ENCODE results near the gene CYP2D6.
"Not testable (repeated sequence)": the region's sequence is repeated elsewhere in the genome, so short reads cannot be mapped to it uniquely, and the experiment has no call there.

Gene CYP2D6

DNA sequence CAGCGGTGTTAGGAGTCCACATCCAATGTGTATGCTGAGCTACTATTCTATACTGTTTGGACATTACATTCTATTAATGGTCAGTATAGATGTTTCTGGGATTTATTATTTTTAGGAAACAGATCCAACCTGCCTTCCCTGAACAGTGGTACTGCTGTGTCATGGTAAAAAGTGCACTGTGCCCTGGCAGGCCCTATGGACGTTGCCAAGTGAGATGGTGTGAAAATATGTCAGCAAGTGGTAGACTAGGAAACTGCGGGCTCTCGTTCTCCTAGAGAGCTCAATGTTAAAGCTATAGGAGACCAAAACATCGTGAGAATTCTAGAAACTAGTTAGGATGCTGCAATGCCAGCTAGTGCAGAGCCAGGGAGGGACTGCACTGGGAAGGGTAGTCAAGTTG, 26.0 kb upstream of the CYP2D6 start:
- DNase-seq: no peak

DNA sequence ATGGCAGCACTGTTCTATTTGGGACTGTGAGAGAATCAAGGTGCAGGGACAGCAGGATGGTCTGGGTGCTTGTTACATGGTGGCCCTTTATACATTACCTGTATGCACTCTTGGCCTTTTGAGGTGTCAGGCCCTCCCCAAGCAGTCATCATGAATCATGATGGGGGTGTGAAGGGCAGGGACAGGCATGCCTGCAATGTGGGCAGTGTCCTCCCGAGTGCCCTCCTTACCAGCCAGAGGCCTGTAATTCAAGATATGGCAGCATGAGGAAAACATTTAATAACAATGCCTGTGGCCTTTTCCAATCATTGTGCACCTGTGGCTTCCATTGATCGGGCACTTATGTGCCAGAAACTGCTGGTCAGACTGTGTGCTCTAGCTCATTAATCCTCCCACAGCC, 25.5 kb upstream of the CYP2D6 start:
- DNase-seq: no peak

DNA sequence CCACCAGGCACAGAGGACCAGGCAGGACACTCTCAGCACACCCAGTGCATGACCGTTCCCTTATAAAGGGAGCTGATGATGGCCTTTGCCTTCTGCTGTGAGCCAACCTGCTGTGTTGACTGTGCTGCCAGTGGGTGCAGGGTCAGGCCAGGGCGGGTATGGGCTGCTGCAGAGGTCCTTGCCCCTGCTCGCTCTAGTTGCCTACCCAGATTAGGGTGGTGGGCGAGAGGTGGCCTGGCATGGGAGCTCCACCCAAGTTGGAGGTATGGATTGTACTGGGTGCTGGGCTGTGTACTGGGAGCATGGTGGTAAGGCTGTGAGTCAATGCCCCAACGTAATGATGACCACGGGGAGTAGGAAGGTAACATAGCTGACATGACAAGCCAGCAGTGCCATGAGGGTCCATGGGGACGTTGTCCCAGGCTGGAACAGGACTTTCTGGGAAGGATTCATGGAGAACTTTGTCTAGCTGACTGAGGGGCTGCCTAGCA, 24.5 kb upstream of the CYP2D6 start:
- no peak for DNase-seq

DNA sequence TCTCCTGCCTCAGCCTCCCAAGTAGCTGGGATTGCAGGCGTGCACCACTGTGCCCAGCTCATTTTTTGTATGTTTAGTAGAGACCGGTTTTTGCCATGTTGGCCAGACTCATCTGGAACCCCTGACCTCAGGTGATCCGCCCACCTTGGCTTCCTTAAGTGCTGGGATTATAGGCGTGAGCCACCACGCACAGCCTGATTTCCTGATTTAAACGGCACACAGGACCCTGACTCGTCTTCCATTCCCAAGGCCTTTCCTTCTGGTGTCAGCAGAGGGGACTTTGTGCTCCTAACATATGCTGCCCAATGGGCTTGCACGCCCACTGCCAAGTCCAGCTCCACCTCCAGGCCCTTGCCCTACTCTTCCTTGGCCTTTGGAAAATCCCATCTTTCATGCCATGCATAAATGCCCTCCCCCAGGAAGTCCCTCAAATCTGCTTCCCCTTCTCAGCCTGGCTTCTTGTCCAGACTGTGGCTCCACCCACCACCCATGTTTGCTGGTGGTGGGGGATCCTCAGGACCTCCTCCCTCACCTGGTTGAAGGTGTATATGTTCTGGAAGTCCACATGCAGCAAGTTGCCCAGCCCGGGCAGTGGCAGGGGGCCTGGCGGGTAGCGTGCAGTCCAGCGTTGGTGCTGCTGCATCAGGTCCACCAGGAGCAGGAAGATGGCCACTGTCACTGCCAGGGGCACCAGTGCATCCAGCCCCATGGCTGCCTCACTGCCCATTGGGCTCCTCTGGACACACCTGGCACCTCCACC, 23.9 kb upstream of the CYP2D6 start:
- no peak for DNase-seq

DNA sequence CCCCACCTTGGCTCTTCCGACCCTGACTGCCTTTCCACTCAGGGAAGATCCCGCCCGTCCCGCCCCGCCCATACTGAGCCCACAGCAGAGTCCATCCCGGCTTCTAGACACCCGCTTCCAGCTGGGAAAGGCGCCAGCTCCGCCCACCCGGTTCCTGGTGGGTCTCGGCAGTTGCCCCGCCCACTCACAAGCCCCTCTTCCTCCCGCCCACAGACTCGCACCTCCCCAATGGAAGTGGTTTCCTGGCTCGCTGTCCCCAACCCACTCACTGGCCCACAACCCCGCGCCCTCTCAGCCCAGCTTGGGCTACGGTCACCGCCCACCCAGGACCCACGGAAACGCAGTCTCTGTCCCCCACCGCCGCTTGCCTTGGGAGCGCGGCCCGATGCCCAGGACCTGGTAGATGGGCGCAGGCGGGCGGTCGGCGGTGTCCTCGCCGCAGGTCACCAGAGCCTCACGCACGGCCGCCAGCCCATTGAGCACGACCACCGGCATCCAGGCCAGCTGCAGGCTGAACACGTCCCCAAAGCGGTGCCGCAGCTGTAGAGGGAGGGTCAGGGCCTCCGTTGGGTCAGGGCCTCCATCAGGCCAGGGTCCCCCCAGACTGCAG, 22.2 kb upstream of the CYP2D6 start:
- DNase-seq: no peak

DNA sequence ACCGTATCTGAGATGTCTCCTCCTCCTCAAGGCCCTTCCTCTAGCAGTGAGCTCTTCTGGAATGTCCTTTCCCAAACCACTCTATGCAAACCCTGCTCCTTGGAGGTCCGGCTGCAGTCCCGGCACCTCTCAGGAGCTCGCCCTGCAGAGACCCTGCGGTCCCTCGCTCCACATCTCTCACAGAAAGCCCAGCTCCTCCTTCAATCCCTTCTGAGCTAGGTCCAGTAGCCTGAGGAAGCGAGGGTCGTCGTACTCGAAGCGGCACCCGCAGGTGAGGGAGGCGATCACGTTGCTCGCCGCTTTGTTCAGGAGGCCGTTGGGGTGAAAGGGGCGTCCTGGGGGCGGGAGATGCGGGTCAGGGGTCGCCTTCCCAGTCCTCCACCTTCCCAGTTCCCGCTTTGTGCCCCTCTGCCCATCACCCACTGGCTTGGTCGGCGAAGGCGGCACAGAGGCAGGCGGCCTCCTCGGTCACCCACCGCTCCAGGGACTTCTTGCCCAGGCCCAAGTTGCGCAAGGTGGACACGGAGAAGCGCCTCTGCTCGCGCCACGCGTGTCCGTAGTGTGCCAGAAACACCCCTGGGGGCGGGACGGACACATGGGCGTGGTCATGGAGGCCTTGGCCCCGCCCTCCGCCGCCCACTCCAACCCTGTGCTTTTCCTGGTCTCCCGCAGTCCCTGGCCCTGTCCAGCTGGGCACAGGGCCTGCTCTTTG, 21.5 kb upstream of the CYP2D6 start:
- DNase-seq: no peak

DNA sequence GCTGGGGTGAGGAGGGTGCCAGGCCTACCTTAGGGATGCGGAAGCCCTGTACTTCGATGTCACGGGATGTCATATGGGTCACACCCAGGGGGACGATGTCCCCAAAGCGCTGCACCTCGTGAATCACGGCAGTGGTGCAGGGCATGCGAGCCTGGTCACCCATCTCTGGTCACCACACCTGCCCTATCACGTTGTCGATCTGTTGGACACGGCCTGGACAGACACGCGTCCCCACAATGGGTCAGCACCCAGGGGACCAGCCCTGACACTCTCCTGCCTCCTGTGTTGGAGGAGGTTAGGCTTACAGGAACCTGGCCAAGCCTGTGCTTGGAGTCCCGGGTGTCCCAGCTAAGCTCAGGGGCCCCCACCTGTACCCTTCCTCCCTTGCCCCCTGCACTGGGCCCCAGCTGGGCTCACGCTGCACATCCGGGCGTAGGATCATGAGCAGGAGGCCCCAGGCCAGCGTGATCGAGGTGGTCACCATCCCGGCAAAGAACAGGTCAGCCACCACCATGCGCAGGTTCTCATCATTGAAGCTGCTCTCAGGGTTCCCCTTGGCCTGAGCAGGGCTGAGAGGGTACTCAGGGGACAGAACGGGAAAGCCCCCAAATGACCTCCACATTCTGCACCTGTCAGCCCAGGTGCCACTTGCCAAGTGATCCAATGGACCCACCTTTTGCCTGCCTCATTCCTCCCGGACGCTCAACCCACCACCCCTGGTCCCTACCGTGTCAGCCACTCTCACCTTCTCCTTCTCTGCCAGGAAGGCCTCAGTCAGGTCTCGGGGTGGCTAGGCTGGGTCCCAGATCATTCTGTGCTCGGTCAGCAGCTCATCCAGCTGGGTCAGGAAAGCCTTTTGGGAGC, 20.3 kb upstream of the CYP2D6 start:
- no peak for DNase-seq

DNA sequence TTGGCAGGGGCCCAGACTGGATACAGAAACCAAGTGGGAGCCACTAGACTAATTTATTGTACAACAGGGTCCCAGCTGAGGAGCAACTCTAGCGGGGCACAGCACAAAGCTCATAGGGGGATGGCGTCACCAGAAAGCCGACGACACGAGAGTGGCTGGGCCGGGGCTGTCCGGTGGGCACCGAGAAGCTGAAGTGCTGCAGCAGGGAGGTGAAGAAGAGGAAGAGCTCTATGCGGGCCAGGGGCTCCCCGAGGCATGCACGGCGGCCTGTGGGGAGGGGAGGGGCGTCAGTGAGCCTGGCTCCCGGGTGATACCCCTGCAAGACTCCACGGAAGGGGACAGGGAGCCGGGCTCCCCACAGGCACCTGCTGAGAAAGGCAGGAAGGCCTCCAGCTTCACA, 19.2 kb upstream of the CYP2D6 start:
- DNase-seq: not testable (repeated sequence)

DNA sequence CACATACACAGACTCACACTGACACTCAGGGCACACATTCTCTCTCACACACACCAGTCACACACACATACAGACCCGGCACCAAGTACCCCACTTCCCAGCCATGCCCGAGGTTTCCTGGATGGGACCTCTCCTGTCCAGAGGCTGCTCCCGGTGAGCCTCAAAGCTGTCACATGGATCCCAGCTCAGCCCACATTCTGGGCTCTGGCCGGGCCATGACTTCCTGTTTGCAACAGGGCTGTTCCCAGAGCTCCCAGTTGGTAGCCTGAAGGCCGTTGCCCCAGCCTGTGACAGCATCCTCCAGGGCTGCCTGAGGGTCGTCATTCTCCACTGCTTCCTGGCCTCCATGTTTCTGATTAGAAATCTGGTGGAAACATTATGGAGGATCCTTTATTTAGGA, 14.6 kb upstream of the CYP2D6 start:
- DNase-seq: no peak

DNA sequence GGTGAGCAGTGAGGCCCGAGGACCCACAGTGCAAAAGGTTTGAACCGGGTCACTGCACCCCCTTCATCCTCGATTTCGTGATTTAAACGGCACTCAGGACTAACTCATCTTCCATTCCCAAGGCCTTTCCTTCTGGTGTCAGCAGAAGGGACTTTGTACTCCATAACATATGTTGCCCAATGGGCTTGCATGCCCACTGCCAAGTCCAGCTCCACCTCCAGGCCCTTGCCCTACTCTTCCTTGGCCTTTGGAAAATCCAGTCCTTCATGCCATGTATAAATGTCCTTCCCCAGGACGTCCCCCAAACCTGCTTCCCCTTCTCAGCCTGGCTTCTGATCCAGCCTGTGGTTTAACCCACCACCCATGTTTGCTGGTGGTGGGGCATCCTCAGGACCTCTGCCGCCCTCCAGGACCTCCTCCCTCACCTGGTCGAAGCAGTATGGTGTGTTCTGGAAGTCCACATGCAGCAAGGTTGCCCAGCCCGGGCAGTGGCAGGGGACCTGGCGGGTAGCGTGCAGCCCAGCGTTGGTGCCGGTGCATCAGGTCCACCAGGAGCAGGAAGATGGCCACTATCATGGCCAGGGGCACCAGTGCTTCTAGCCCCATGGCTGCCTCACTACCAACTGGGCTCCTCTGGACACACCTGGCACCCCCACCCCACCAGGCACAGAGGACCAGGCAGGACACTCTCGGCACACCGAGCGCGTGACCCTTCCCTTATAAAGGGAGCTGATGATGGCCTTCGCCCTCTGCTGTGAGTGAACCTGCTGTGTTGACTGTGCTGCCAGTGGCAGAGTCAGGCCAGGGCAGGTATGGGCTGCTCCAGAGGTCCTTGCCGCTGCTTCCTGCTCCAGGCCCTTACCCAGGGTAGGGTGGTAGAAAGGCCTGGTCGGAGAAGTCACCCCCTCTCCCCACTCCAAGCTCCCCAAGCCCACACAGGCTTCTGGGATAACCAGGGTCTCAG, 13.5 kb upstream of the CYP2D6 start:
- not testable (repeated sequence) for DNase-seq

DNA sequence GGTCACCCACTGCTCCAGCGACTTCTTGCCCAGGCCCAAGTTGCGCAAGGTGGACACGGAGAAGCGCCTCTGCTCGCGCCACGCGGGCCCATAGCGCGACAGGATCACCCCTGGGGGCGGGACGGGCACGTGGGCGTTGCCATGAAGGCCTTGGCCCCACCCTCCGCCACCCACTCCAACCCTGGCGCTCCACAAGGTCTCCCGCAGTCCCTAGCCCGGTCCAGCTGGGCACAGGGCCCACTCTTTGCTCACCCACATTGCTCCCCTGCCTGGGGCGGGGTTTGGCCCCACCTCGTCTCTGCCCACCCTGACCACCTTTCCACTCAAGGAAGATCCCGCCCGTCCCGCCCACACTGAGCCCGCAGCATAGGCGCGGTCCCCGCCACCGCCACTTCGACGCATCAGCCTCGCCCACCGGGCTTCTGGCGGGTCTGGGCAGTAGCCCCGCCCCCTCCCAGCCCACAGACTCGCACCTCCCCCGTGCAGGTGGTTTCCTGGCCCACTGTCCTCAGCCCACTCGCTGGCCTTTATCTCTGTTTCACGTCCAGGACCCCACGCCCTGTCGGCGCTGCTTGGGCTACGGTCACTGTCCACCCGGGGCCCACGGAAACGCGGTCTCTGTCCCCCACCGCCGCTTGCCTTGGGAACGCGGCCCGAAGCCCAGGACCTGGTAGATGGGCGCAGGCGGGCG, 12.3 kb upstream of the CYP2D6 start:
- no peak for DNase-seq

DNA sequence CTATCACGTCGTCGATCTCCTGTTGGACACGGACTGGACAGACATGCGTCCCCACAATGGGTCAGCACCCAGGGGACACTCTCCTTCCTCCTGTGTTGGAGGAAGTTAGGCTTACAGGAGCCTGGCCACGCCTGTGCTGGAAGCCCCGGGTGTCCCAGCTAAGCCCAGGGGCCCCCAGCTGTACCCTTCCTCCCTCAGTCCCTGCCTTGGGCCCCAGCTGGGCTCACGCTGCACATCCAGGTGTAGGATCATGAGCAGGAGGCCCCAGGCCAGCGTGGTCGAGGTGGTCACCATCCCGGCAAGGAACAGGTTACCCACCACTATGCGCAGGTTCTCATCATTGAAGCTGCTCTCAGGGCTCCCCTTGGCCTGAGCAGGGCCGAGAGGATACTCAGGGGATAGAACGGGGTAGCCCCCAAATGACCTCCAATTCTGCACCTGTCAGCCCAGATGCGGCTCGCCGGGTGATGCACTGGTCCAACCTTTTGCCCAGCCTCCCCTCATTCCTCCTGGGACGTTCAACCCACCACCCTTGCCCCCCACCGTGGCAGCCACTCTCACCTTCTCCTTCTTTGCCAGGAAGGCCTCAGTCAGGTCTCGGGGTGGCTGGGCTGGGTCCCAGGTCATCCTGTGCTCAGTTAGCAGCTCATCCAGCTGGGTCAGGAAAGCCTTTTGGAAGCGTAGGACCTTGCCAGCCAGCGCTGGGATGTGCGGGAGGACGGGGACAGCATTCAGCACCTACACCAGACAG, 10.9 kb upstream of the CYP2D6 start:
- DNase-seq: not testable (repeated sequence)

DNA sequence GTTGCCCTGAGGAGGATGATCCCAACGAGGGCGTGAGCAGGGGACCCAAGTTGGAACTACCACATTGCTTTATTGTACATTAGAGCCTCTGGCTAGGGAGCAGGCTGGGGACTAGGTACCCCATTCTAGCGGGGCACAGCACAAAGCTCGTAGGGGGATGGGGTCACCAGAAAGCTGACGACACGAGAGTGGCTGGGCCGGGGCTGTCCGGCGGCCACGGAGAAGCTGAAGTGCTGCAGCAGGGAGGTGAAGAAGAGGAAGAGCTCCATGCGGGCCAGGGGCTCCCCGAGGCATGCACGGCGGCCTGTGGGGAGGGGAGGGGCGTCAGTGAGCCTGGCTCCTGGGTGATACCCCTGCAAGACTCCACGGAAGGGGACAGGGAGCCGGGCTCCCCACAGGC, 9.5 kb upstream of the CYP2D6 start:
- DNase-seq: not testable (repeated sequence)

DNA sequence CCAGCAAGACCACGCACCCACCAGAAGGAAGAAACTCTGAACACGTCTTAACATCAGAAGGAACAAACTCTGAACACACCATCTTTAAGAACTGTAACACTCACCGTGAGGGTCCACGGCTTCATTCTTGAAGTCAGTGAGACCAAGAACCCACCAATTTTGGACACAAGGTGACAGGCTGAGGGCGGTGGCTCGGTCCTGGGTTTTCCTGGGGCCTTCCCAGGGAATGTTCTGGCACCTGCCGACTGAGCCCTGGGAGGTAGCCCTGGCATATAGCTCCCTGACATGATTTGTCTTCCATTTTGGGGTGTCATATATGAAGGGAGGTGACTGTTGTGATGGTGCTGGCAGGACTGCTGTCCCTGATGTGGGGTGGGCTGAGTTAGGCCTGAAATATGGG, 8.9 kb upstream of the CYP2D6 start:
- DNase-seq: not testable (repeated sequence)

DNA sequence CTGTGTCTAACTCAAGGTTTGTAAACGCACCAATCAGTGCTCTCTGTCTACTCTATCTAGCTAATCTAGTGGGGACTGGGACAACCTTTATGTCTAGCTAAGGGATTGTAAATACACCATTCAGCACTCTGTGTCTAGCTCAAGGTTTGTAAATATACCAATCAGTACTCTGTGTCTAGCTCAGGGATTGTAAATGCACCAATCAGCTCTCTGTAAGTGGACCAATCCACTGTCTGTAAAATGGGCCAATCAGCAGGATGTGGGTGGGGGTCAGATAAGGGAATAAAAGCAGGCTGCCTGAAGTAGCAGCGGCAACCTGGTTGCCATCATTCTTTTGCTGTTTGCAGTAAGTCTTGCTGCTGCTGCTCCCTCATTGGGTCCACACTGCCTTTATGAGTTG, 8.4 kb upstream of the CYP2D6 start:
- no peak for DNase-seq

DNA sequence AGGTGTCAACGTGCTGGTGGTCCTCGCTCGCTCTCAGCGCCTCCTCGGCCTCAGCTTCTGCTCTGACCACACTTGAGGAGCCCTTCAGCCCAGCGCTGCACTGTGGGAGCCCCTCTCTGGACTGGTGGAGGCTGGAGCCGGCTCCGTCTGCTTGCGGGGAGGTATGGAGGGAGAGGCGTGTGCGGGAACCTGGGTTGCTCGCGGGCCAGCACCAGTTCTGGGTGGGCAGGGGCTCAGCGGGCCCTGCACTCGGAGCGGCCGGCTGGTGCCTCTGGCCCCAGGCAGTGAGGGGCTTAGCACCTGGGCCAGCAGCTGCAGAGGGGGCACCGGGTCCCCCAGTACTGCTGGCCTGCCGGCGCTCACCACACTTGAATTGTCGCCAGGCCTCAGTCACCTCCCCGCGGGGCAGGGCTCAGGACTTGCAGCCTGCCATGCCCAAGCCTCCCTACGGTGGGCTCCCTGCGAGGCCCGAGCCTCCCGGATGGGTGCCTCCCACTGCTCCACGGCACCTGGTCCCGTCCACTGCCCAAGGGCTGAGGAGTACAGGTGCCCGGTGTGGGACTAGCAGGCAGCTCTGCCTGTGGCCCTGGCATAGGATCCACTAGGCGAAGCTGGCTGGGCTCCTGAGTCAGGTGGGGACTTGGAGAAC, 7.6 kb upstream of the CYP2D6 start:
- no peak for DNase-seq

DNA sequence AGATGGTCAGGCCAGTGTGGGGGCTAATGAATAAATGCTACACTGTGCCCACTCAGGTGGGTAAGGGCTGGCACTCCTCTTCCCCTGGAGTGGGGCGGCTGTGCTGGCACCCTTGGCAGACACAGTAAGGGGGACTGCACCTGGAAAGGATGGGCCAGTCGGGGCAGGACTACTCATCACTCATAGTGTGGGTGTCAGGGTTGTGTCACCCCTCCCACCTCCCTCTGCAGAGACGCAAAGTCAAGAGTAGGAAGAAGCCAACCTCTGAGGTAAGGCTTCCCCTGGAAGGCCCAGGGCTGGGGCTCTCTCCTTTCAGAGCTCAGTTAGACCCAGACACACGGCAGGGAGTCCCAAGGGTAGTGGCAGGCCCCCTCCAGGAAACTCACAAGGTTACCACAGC, 5.1 kb upstream of the CYP2D6 start:
- not testable (repeated sequence) for DNase-seq

DNA sequence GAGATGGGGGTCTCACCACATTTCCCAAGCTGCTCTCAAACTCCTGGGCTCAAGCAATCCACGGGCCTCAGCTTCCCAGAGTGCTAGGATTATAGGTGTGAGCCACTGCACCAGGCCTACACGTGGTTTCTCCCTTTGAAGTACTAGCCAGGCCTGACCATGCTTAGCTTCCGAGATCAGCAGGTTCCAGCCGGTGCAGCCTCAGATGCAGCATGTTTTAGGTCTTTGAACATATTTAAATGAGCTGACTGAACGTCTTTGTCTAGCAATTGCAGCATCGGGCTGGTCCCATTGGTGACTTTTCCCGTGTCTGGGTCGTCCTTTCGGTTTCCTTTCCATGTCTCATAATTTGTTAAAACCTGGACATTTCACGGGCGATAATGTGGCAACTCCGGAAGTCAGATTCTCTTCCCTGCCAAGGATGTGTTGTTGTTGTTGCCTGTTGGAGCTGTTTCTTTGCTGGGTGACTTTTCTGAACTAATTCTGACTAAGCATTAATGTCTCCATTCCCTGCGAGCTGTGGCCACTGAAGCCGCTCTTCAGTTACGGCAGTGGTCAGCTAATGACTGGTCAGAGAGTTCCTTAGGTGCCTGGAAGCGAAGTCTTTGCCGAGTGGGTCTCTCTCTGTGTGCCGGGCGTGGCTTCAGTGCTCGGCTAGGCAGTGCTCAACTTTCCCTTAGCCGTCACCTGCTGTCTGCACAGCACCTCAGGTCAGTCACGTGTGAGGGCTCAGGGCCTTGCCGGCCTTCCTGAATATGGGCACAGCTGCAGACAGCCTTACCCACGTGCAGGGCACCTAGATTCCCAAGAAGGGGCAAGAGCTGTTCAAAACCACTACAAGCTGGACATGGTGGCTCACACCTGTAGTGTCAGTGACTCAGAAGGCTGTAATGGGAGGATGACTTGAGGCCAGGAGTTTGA, 3.8 kb upstream of the CYP2D6 start:
- DNase-seq: no peak

DNA sequence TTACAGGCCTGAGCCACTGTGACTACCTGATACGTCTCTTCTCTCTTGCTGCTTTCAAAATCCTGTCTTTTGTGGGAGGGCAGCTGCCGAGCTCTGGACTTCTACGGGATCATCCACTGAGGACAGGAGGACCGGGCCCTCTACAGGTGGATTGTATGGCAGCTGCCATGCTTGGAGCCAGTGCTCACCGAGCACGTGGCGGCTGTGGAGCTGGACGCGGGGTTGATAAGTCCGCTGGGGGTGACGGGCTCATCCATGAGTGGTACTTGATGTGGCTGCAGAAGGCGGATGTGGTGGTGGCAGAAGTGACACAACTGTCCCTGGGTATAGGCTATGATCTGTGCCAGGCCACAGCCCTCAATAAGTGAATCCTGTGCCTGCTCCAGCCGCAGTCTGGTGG, 1.8 kb upstream of the CYP2D6 start:
- DNase-seq: no peak
